ENCODE measurements around the gene ZFP1.

- TF ChIP-seq, protein P1, sequence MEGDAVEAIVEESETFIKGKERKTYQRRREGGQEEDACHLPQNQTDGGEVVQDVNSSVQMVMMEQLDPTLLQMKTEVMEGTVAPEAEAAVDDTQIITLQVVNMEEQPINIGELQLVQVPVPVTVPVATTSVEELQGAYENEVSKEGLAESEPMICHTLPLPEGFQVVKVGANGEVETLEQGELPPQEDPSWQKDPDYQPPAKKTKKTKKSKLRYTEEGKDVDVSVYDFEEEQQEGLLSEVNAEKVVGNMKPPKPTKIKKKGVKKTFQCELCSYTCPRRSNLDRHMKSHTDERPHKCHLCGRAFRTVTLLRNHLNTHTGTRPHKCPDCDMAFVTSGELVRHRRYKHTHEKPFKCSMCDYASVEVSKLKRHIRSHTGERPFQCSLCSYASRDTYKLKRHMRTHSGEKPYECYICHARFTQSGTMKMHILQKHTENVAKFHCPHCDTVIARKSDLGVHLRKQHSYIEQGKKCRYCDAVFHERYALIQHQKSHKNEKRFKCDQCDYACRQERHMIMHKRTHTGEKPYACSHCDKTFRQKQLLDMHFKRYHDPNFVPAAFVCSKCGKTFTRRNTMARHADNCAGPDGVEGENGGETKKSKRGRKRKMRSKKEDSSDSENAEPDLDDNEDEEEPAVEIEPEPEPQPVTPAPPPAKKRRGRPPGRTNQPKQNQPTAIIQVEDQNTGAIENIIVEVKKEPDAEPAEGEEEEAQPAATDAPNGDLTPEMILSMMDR (IDR thresholded peaks at IDR 0.05) = no peak
- no peak for TF ChIP-seq POLR2A (IDR thresholded peaks at IDR 0.05)
These were observed 4.3 kb downstream of the ZFP1 start for GRCh38 chr16:75152635-75153034.

All from lower leg skin (tissue), 3 donors.